ENCODE measurements around the gene STT3A. TPM values are rescaled to one million over a fixed set of nuclear protein-coding genes. Genes with fewer than 3 reads are reported as not detected.
A peak's percentile ranks its signal among the peaks of the same experiment; 100 is the strongest.

The STT3A gene
- total and polyA plus RNA-seq, 10 of the 15 experiments (the other 5 are each of a cell fraction or from before 2014, with no cell fraction given), result 74.4 to 202 (median 118) TPM

- no peak overlapping the region for H2AFZ ChIP-seq (ENCODE audit: control insufficient read depth, low read depth, low read length)
- no peaks in the 10 kb centered on the region; the same call in 2 of the 3 replicates for H3K9me3 ChIP-seq (replicated peaks; ENCODE audit: control insufficient read depth, insufficient read depth, low read length)
- ATAC-seq, result no peak
- peaks cover 23% of the 10 kb centered on the region for H3K79me2 ChIP-seq (ENCODE audit: control insufficient read depth, insufficient read depth, low read length)
- intact Hi-C loops (cut with micrococcal nuclease; ENCODE audit: unreplicated experiment), result no loop called here
- no peak overlapping the region for H3K27ac ChIP-seq (ENCODE audit: control insufficient read depth, insufficient read depth)
- ChIA-PET CTCF (interaction anchor here (1.4 kb wide), 1 partner anchor 9 kb away, joined by 3 read pairs; no protein-coding TSS in a partner anchor), POLR2A (no interaction called here), RAD21 (ENCODE audit: unreplicated experiment) (no interaction called here), SMC1A (ENCODE audit: uncharacterized antibody, unreplicated experiment) (no interaction called here)
- no peak for FAIRE-seq
- no peak for TF ChIP-seq RFX5 (IDR thresholded peaks at IDR 0.05; ENCODE audit: low read depth, low read length)
- no peak for TF ChIP-seq SPI1 (IDR thresholded peaks at IDR 0.05; ENCODE audit: borderline replicate concordance, insufficient read depth, low read depth, low read length)
- BruUV-seq (replicated peaks), result no TSS peak
- in situ Hi-C loops (cut with MboI), result no loop called here
- WGBS (ENCODE audit: insufficient coverage, insufficient replicate concordance, low lambda C conversion rate, missing lambda C conversion rate), result 84% methylated on average over 4 of the region's 4 CpGs
- H4K20me1 ChIP-seq (ENCODE audit: control insufficient read depth, insufficient read depth), result peaks cover 4% of the 10 kb centered on the region; the same call in 1 of the 2 replicates
- H3K27me3 ChIP-seq (replicated peaks in 1 of 2; ENCODE audit: control insufficient read depth in 2 of 2, insufficient read depth in 2 of 2, low read length in 1 of 2), result no peaks in the 10 kb centered on the region
- H3K4me1 ChIP-seq (ENCODE audit: control insufficient read depth, insufficient read depth, low read length), result peaks cover 8% of the 10 kb centered on the region
- H3K4me2 ChIP-seq (ENCODE audit: control insufficient read depth, insufficient read depth), result no peak overlapping the region
- no peak overlapping the region for H3K4me3 ChIP-seq
- H3K9ac ChIP-seq (ENCODE audit: control insufficient read depth, insufficient read depth, low read length), result no peak overlapping the region
- DNase-seq (ENCODE audit: low read depth, low spot score), result no peak
- H3K36me3 ChIP-seq (ENCODE audit: control insufficient read depth in 2 of 2, insufficient read depth in 2 of 2, low read length in 1 of 2), result no peaks in the 10 kb centered on the region
These were observed 26.4 kb upstream of the STT3A start for GRCh38 chr11:125566235-125566634.

GRCh38 chr11:125568970-125569914, 23.4 kb upstream of the STT3A start, which contains the start of gene EI24:
Gene EI24, plus strand, starts transcription at chr11:125569477. Its CDS starts 3,051 bp downstream, at chr11:125572528.
- Histone ChIP-seq H3K9me3 (replicated peaks; ENCODE audit: control insufficient read depth, insufficient read depth, low read length) (no peaks in the 10 kb centered on the region), H3K4me1 (ENCODE audit: control insufficient read depth, insufficient read depth, low read length) (peaks cover 8% of the 10 kb centered on the region), H3K36me3 (ENCODE audit: control insufficient read depth in 2 of 2, insufficient read depth in 2 of 2, low read length in 1 of 2) (peaks cover 0 to 8% of the 10 kb centered on the region in 2 experiments; a peak in 1 of 4 replicates), H3K4me3 (peak within 1 kb of the TSS; percentile 79), H3K9ac (ENCODE audit: control insufficient read depth, insufficient read depth, low read length) (peak within 1 kb of the TSS; percentile 91), H3K79me2 (ENCODE audit: control insufficient read depth, insufficient read depth, low read length) (peaks cover 30% of the 10 kb centered on the region), H2AFZ (ENCODE audit: control insufficient read depth, low read depth, low read length) (peak within 1 kb of the TSS; percentile 97), H4K20me1 (ENCODE audit: control insufficient read depth, insufficient read depth) (peaks cover 4% of the 10 kb centered on the region; the same call in 1 of the 2 replicates), H3K27ac (ENCODE audit: control insufficient read depth, insufficient read depth) (peak within 1 kb of the TSS; percentile 83), H3K4me2 (ENCODE audit: control insufficient read depth, insufficient read depth) (peak within 1 kb of the TSS; percentile 97), H3K27me3 (replicated peaks in 1 of 2; ENCODE audit: control insufficient read depth in 2 of 2, insufficient read depth in 2 of 2, low read length in 1 of 2) (no peaks in the 10 kb centered on the region)
- in situ Hi-C loops (cut with MboI), result no loop called here
- FAIRE-seq (peak; percentile 23), DNase-seq (ENCODE audit: low read depth, low spot score) (peak; percentile 72), ATAC-seq (peak; percentile 97)
- 2% methylated on average over 44 of the region's 83 CpGs for WGBS (ENCODE audit: insufficient coverage, insufficient replicate concordance, low lambda C conversion rate, missing lambda C conversion rate)
- intact Hi-C loops (cut with micrococcal nuclease; ENCODE audit: unreplicated experiment), result loop anchor here (1.0 kb wide), 3 partner anchors 55 to 74 kb away; partner anchors contain the start of gene CHEK1
- BruUV-seq (replicated peaks), result no TSS peak
- CTCF ChIA-PET, result interaction anchor here (0.7 to 3.9 kb wide), 17 partner anchors 9 to 319 kb away, joined by 3 to 33 read pairs (median 4); partner anchors contain the start of genes CHEK1 and STT3A
- SMC1A ChIA-PET (ENCODE audit: uncharacterized antibody, unreplicated experiment), result interaction anchor here (0.7 to 3.0 kb wide), 27 partner anchors 9 to 616 kb away, joined by 3 to 22 read pairs (median 4); partner anchors contain the start of genes CCDC15, CHEK1, STT3A and TMEM218
- RAD21 ChIA-PET (ENCODE audit: unreplicated experiment), result interaction anchor here (0.6 to 3.7 kb wide), 13 partner anchors 22 to 768 kb away, joined by 3 to 50 read pairs (median 3); partner anchors contain the start of genes FEZ1, HYLS1 and STT3A
- POLR2A ChIA-PET, result interaction anchor here (0.8 to 5.4 kb wide), 14 partner anchors 11 to 318 kb away, joined by 3 to 90 read pairs (median 6); partner anchors contain the start of genes CHEK1, HYLS1 and STT3A
- no peak for TF ChIP-seq MEF2B (IDR thresholded peaks at IDR 0.05; ENCODE audit: partially characterized antibody, poor library complexity, severe bottlenecking)
- no peak for TF ChIP-seq ATF3 (IDR thresholded peaks at IDR 0.05; ENCODE audit: borderline replicate concordance, extremely low read depth, low read depth, low read length)
- peak; percentile 26; the same call in 1 of the 2 replicates for TF ChIP-seq STAT1 (conservative IDR thresholded peaks at IDR 0.05)
- TF ChIP-seq POU2F2 (IDR thresholded peaks at IDR 0.05; ENCODE audit: borderline replicate concordance, low read depth, low read length), result peak; percentile 10; the same call in 1 of the 3 replicates
- 0 out of 2 replicates have a peak, but pooled peaks have one; percentile 12 for TF ChIP-seq PAX5 (IDR thresholded peaks at IDR 0.05; ENCODE audit: borderline replicate concordance, low read depth, low read length)
- no peak for TF ChIP-seq MEF2A (IDR thresholded peaks at IDR 0.05; ENCODE audit: insufficient read depth, low read depth, low read length)
- peak; percentile 89; the same call in 1 of the 2 replicates for TF ChIP-seq SMARCA5 (IDR thresholded peaks at IDR 0.05)
- TF ChIP-seq POLR2AphosphoS2 (IDR thresholded peaks at IDR 0.05; ENCODE audit: low read depth, low read length), result no peak; the same call in 1 of the 2 replicates
- TF ChIP-seq RELA (IDR thresholded peaks at IDR 0.05; ENCODE audit: borderline replicate concordance, partially characterized antibody), result no peak
- no peak for TF ChIP-seq RFX5 (IDR thresholded peaks at IDR 0.05; ENCODE audit: low read depth, low read length)

Measured in GM12878 (cell line).